Stimulated activated CD8-positive, alpha-beta memory T cell treated with anti-CD3 and anti-CD28 coated beads, Interleukin-4, amount 100 ng/mL, for 1 hour (primary cell): ENCODE results near the gene PRELID2.
"Not testable (repeated sequence)": the region's sequence is repeated elsewhere in the genome, so short reads cannot be mapped to it uniquely, and the experiment has no call there.

Source experiments
- DNase-seq, 2 donors: peaks; one replicate each; pipeline ENCODE4 v3.0.0-alpha.2; 2020; ENCODE audit warnings: low read depth in 2 of 2, low spot score in 1 of 2

The PRELID2 gene

DNA sequence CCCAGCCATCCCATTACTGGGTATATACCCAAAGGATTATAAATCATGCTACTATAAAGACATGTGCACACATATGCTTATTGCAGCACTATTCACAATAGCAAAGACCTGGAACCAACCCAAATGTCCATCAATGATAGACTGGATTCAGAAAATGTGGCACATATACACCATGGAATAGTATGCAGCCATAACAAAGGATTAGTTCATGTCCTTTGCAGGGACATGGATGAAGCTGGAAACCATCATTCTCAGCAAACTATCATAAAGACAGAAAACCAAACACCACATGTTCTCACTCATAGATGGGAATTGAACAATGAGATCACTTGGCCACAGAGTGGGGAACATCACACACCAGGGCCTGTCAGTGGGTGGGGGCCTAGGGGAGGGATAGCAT, 36.6 kb downstream of the PRELID2 start:
- DNase-seq, result not testable (repeated sequence)

DNA sequence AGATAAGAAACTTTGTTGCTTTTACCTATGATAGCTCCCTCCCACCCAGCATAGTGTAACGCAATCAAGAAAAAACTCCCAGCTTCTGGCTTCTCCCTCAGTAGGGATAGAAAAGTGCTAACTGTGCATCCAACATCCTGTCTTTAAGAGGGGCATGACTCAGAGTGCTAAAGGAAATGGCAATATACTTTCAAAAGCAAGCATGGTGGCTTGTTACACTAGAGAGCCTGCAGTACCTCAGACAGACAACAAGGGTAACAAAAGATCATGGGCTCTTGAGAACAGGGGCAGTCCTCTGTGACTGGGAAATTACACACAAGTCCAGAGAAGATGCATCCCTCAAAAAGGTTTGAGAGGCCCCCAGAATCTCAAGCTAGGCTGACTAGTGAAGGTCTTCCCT, 37.8 kb downstream of the PRELID2 start:
- DNase-seq, result no peak

DNA sequence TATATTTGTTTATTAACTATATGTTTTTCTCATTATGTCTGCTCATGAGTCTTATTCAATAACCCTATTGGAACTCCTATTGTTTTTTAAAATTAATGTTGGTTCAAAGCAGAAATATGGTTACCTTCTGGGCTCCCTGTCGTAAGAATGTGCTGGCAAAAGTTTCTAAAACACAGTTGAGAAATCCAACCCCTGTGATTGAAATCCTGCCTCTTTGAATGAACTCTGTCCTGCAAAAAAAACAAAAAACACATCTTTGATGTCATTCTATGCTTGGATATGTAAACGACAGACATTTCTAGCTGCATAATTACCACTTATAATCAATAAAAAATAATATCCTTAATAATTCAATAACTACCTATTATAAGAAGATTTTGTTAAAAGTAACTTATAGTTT, 38.8 kb downstream of the PRELID2 start:
- no peak for DNase-seq

DNA sequence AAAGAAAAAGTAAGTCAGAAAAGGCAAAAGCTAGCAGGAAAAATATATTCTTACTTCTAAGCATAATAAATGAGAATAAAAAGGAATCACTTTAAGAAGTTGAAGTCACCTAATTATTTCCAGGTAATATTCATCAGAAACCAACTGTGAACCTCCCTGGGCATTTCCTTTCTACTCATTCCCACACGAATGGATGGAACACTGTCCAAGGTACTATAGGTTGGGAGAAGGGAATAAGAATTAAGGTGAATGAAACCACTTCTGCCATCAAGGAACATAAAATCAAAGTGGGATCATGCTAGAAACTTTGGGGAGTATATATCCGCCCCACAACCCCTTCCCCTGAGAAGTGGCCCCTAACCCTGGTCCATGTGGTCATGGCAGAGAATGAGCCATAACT, 41.6 kb downstream of the PRELID2 start:
- DNase-seq, result no peak

DNA sequence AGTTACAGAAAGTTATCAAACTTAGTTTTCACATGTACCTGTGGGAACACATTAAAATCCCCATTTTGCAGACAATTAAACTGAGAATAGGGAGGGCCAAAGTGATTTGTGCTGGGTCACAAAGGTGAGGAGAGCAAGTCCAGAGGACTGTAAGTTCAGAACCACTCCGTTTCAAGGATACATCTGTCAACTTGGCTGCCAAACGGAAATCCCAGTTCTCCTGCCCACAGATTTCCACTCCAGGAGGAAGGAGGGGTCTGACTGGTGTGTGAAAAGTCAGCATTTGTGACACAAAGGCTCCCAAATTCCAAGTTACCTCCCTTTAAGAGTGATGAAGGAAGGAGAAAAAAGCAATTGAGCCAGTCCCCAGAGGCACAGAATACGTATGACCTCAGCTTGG, 42.3 kb downstream of the PRELID2 start:
- no peak for DNase-seq

DNA sequence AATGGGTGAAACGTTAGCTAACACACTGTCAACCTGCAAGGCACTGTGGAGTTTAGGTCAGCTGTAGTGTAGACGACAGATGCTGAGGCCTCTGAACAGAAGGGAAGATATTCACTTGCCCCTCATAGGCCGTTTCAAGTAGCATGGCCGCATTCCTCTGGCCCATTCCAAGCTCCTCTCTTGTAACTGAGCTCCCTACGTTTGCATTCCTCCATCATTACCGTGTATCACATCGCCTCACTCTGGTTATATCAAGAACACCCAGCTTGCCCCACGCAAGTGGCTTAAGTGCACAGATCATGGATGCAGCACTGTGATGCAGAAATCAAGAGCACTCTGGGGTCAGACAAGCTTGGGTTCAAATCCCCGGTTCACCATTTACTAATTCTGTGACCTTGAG, 43.3 kb downstream of the PRELID2 start:
- no peak for DNase-seq

DNA sequence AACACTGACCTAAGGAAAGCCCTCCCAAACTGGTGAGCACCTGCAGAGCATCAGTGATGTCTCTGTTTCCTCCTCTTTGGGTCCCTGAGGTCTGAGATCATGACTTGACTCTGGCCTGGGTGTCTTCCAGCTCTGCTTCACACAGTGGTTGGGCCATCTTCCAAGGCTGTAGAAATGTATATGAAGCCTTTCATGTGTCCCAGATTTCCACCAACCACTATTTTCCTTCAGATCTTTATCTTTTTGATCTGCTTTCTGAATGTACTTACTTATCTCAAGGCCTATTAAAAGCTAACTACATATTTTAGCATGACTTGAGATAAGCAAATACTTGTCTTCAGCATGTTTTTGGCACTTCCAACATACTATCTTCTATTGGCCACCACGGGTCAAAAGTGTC, 47.1 kb downstream of the PRELID2 start:
- no peak for DNase-seq

DNA sequence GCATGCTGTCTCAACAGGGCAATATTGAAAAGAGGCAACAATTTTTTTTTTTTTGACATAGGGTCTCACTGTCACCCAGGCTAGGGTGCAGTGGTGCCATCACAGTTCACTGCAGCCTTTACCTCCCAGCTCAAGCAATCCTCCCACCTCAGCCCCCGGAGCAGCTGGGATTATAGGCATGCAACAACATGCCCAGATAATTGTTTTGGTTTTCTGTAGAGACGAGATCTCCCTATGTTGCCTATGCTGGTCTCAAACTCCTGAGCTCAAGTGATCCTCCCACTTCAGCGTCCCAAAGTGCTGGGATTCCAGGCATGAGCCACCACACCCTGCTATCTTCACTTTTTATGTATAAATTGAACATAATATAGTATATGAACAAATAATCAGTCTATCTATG, 47.6 kb downstream of the PRELID2 start:
- DNase-seq, result no peak

DNA sequence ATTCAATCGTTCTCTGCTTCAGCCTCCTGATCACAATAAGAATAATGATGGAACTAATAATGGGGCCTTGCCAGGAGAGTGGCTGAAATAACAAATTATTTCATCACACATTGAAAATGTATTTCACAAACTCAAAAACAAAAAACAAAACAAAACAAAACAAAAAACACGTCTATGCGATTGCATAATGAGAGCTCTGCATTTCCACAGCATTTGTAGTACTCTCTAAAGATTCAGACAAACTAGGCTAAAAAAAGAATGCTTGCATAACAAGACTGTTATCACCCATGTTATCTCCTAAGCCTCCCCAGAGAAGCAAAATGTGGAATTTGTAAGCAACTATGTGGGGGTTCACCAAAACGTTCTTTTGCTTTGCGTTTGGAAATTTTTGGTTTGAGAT, 48.1 kb downstream of the PRELID2 start:
- no peak for DNase-seq

DNA sequence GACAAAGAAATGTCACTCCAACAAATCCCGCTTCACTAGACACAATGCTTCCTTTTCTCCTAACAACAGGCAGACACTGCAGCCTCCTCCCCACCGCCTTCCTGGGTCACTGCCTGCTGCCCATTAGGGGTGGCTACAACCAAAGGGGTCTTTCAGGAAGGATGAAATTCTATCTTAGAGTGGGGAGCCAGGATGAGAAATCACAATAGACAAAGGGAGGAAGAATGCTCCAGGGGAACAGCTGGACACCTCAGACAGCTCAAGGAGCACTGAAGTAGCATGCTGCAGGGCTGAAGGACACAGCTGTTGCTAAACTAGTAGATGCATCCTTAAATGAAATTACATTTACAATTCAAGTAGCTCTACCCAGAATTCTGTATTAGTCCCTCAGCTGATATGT, 54.2 kb downstream of the PRELID2 start:
- DNase-seq, result no peak

DNA sequence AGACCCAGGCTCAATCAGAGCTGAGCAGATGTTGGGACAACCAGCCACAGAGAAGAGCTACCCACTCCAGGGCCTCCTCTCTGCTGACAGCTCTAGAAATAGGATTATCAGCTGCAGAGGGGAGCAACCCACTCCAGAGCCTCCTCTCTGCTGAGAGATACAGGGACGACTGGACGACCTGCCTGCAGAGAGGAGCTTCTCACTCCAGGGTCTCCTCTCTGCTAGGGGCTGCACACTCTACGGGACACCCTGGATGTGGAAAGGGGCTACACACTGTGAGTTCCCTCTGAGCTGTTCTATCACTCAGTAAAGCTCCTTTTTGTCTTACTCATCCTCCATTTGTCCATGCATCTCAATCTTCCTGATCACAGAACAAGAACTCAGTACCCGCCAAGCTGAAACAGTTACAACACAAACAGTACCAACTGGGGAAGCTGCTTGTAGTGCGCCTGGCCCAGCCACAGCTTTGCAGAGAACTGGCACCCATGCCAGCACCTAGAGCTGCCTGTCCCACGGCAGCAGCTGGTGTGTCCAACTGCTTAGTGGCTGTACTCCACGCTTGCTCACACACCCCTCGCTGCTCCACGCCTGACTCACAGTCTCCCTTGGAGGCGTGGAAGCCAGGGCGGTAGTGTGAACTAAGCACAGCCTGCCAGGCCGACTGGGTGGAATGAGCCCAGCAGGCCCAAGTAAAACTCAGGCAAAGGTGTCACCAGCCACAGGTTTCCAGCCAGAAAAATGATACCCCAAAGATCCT, 56.8 kb downstream of the PRELID2 start:
- no peak for DNase-seq

DNA sequence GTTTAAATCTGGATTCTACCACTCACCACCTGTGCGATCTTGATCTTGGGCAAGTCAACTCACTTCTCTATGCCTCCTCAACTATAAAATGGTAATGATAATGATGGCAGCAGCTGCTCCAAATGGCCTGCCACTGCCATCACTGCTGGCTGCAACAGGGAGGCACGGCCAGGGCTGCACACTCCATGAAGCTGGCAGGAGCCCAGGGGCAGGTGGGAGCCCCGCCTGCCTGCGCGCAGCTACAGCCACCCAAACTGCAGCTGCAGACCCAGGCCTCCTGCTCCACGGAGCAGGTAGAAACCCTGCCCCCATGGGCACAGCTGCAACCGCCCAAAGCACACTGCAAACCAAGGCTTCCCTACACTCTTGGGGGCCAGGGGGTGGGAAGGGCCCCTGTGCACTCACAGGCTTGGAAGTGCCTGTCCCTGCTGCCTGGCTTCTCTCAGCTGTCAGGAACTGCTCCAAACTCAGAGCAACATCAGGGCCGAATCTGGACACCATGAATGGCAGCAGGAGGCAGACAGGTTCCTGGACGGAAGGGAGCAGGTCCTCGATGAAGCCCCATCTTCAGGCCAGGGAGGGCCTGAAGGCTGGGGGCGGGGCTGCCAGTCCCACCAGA, 57.6 kb downstream of the PRELID2 start:
- no peak for DNase-seq

DNA sequence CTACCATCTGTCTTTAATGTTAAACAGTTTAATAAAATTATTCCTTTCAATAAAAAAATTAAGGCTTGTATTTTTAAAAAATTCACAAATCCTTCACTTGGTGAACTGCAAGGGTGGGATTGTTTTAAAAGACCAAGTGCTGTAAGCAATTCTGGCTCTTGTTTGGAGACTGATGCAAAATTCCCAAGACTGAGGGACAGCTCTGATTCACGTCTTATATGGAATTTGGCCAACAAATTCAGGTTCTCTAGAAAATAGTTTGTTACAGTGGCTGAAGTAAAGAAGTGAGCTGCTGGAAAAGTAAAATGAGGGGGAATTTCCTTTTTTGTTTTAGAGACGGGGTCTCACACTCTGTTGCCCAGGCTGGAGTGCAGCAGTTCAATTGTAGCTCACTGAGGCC, 58.3 kb downstream of the PRELID2 start:
- DNase-seq, result no peak

DNA sequence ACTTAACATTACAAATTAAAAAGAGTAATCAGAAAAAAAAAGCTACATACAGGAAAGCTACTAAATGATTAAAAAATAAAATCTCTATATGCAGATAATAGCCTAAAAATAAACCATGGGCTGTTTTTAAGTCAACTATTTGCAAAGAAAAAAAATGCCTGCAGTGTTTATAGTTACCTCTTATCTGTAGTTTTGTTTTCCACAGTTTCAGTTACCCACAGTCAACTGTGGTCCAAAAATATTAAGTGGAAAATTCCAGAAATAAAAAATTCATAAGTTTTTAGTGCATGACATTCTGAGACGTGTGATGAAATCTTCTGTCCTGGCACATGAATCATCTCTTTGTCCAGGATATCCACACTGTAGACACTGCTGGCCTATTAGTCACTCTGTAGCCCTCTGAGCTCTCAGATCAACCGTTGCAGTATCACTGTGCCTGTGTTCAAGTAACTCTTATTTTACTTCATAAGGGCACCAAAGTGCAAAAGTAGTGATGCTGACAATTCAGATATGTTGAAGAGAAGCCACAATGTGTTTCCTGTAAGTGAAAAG, 59.2 kb downstream of the PRELID2 start:
- no peak for DNase-seq

DNA sequence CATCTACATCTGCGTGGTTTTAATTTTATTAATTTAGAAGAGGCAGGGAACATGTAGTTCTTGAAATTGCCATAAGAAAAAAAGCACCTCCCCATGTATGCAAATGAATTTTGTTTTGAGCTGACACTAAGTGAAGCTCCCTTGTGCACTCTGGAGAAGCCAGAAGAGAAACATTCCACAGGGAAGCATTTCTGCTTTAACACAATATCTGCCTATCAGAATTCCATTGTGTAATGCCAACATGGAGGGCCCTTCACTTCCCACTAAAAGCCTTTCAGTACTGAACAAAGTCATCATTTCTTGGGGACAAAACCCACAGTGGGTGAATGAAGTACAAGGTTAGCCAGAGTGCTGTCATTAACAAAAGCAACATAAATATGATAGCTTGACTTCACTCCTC, 59.7 kb downstream of the PRELID2 start:
- DNase-seq, result no peak

DNA sequence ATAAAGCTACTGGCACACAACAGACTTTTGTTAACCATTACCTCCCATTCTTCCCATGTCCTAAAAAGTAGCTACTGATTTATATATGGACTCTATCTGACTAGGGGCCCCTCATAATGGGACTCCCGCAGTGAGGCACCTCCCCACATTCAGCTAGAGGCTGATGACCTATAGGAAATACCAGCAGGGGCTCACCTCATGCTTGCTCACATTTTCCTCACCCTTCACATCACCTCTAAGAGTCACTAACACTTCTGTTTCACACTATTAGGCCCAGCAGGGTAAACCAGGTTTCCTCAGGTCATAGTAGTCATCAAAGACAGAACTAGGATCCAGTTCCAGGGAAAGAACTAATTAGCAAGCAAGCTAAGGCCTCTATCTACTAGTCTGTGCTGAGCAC, 60.7 kb downstream of the PRELID2 start:
- DNase-seq, result no peak

DNA sequence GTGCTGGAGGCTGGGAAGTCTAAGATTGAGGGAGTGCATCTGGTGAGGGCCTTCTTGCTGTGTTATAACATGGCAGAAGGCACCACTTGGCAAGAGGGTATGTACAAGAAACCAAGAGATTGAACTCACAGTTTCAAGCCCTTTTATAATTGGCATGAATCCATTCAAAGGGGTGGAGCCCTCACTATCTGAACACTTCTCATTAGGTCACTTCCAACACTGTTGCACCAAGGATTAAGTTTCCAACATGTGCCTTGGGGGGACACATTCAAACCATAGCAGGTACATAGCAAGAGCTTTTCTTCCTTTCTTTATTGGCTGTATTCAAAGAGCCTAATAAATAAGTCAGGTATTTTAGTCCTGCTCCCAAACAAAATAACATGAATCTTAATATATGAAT, 62.7 kb downstream of the PRELID2 start:
- no peak for DNase-seq

DNA sequence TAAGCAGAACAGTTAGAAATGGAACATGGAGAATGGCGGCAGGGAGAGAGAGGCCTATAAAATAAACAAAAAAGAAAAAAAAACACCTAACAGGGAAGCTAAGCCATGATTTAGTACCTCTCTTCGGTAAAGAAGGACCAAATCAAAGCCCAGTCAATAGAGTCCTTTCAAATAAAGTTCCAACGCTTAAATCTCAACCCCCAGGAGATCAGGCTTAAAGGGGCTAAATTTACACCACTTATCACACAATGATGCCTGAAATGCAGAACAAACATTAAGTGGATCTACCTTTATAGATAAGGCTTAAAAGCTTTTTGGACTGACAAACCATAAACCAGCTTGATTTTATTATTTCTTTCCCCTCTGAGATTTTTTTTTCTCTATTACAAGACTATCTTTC, 66.3 kb downstream of the PRELID2 start:
- DNase-seq, result no peak

DNA sequence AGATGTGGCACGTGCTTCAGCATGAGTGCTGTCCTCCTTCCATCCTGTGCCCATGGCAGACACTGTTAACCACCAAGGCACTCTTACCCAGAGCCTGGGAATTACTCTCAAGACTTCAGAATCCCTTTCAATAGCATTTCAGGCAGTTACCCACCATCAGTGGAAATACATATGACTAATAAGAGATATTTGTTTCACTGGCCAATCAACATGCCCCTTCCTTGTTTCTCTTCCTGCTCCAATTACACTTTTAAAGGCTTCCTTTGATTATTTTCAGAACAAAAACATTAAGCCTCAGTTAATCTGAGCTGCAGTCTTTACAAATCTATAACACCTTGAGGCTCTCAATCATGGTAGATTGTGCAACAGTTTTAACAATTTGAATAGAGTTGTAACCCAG, 70.8 kb downstream of the PRELID2 start:
- no peak for DNase-seq

DNA sequence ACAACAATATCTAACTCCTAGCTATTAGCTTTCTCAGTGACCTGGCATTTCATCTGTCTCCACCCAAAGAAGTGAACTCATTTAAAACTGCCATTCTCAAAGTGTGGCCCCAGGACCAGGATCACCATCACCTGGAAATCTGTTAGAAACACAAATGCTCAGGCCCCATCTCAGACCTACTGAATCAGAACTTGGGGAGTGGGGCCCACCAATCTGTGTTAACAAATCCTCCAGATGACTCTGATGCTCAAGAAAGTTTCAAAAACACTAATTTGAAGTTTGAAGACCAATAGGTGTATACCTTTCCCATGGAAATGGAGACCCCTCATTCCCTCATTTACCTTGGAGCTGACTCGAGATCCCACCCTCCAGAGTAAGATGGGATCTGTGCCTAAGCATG, 72.3 kb downstream of the PRELID2 start:
- DNase-seq, result no peak

DNA sequence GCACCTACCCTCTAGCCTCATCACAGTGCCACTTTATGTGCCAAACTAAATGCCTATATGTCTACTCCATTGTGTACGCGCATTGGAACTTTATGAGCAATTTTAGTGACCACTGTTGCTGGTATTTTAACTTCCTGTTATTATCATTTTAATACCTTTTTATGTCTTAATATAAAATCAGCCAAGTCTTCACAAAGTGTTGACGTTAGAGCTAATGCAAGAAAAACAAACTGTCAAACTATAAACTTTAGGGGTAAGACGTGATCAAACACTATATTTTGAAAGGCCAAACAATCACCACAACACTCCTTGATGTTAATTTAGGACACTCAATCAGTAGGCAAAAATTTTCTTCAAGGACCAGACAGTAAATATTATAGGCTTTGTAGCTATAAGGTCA, 73.9 kb downstream of the PRELID2 start:
- DNase-seq, result no peak

DNA sequence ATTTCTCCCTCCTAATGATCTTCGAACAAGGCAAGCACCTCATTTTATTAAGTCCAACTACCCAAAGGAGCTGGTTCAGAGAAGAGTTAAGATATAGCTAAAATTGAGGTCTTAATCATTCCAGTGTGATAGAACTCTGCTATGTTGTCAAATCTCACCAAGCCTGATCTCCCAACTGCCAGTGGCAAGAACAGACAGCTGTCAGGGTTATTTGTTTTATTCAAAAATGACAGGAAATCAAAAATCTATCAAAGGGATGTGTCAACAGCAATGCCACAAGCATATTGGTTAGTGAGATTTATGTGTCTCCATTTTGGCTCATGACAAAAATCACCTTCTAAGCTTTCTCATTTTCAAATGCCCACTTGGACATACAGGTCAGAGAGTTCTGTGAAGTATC, 74.5 kb downstream of the PRELID2 start:
- DNase-seq, result no peak

DNA sequence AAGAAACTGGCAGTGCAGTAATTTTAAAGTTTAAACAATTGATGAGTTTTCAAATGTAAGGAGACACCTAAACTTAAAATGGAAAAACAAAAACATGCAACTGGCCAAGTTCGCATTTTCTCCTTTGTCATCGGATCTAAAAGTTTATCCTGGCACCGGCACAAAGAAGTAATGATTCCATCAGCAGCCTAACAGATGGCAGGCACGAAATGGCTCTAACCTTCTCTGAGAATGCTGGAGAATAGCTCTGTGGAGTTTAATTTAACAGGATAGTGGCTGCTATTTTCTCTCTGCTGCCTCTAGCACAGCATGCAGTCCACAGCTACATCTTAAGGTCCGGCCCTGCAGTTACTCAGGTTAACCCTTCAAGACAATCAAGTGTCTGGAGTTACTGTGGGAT, 82.2 kb downstream of the PRELID2 start:
- DNase-seq, result no peak
